Caco-2 (cell line): ENCODE measurements around the gene ARHGEF1. TPM values are rescaled to one million over a fixed set of nuclear protein-coding genes. Genes with fewer than 3 reads are reported as not detected.
A peak's percentile ranks its signal among the peaks of the same experiment; 100 is the strongest.

ENCODE experiments used
- BruUV-seq: library from RNA; stranded (reverse); fragments of 400-500 nt; replicated peaks from 2 replicates; lab custom pipeline; 2021; lab: Mats Ljungman, UMichigan
- CTCF ChIA-PET: fragments of 300-600 bp; sonication (Branson Sonifier 250); formaldehyde crosslinking; loops from one replicate; lab custom pipeline; 2022; ENCODE audit warnings: antibody characterized with exemption; lab: Charles Lee
- POLR2A ChIA-PET: fragments of 300-600 bp; sonication (Branson Sonifier 250); formaldehyde crosslinking; loops from one replicate; lab custom pipeline; 2022; ENCODE audit warnings: antibody characterized with exemption; lab: Charles Lee
- DNase-seq, 2 experiments: peaks; one replicate each; pipeline versions ENCODE4 v3.0.0 to v3.0.0-alpha.2; 2020 to 2022
- H3K27me3 ChIP-seq: replicated peaks from 2 replicates; pipeline ENCODE4 v1.6.0; 2011; ENCODE audit warnings: low read length; ENCODE audit not compliant: control insufficient read depth, insufficient read depth
- H3K36me3 ChIP-seq: 2 replicates; pipeline ENCODE4 v1.5.1; 2011; ENCODE audit warnings: low read length; ENCODE audit not compliant: control insufficient read depth, insufficient read depth
- H3K4me1 ChIP-seq: fragments of 250-450 bp; sonication (Bioruptor Pico); 2 replicates; pipeline ENCODE4 v1.5.1; 2020; ENCODE audit warnings: mild to moderate bottlenecking
- H3K4me3 ChIP-seq: 2 replicates; pipeline ENCODE4 v1.5.1; 2011; ENCODE audit warnings: low read depth, mild to moderate bottlenecking, control low read depth, low read length
- H3K9me3 ChIP-seq: fragments of 250-450 bp; sonication (Bioruptor Pico); 2 replicates; pipeline ENCODE4 v1.5.1; 2020; ENCODE audit warnings: mild to moderate bottlenecking, moderate library complexity
- H3K27ac Mint-ChIP-seq: one replicate; pipeline ENCODE4 v1.8.0; 2022; ENCODE audit warnings: mixed read lengths; ENCODE audit not compliant: unreplicated experiment
- H3K27me3 Mint-ChIP-seq: one replicate; pipeline ENCODE4 v1.8.0; 2022; ENCODE audit warnings: mixed read lengths; ENCODE audit not compliant: insufficient read depth, unreplicated experiment
- H3K36me3 Mint-ChIP-seq: one replicate; pipeline ENCODE4 v1.8.0; 2022; ENCODE audit warnings: mild to moderate bottlenecking, mixed read lengths; ENCODE audit not compliant: insufficient read depth, unreplicated experiment
- H3K4me1 Mint-ChIP-seq: one replicate; pipeline ENCODE4 v1.8.0; 2022; ENCODE audit warnings: low read depth, mixed read lengths; ENCODE audit not compliant: unreplicated experiment
- H3K4me3 Mint-ChIP-seq: one replicate; pipeline ENCODE4 v1.8.0; 2022; ENCODE audit warnings: mild to moderate bottlenecking, moderate library complexity, mixed read lengths; ENCODE audit not compliant: unreplicated experiment
- H3K9me3 Mint-ChIP-seq: one replicate; pipeline ENCODE4 v1.8.0; 2022; ENCODE audit warnings: mixed read lengths; ENCODE audit not compliant: unreplicated experiment
- CTCF ChIP-seq, 2 experiments: fragments of 200-600 bp in 1 of 2; IDR thresholded peaks; 1 replicate in 1 of 2; 2 replicates in 1 of 2; pipeline versions ENCODE4 v1.5.1 to v1.8.0; 2011 to 2022; ENCODE audit warnings: antibody characterized with exemption in 1 of 2, control low read depth in 1 of 2, inconsistent platforms in 1 of 2, low read depth in 1 of 2, low read length in 1 of 2, mild to moderate bottlenecking in 1 of 2, moderate library complexity in 1 of 2; ENCODE audit not compliant: insufficient read depth in 1 of 2, severe bottlenecking in 1 of 2, unreplicated experiment in 1 of 2
- intact Hi-C: fragments of 100-400 bp; cut with micrococcal nuclease; formaldehyde crosslinking; loops from one replicate; pipeline ENCODE4 v1.10.0; 2022; ENCODE audit not compliant: unreplicated experiment
- total RNA-seq: library from RNA; stranded (reverse); gene quantifications from 2 replicates; pipeline ENCODE4 v1.2.3, GENCODE V29; 2022

ARHGEF1 gene
- total RNA-seq, 1 experiment from 2014 or later = 63.5 TPM

DNA sequence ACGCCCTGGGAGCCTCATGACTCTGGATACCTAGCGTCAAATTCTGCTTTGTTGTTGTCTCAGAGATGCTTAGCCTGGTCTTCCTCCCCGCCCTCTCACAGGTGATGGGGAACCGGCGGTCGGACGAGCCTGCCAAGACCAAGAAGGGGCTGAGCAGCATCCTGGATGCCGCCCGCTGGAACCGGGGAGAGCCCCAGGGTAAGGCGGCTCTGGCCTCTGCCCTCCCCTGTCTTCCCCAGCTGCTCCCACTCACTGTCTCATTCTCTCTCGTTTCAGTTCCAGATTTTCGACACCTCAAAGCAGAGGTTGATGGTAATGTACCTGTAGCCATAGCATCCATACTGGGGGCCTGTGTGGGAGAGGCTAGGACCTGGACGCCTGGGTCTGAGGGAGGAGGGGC, 11.4 kb downstream of the ARHGEF1 start:
- H3K4me1 ChIP-seq = peaks cover 5% of the 10 kb centered on the region; the same call in 1 of the 2 replicates
- DNase-seq = no peak

DNA sequence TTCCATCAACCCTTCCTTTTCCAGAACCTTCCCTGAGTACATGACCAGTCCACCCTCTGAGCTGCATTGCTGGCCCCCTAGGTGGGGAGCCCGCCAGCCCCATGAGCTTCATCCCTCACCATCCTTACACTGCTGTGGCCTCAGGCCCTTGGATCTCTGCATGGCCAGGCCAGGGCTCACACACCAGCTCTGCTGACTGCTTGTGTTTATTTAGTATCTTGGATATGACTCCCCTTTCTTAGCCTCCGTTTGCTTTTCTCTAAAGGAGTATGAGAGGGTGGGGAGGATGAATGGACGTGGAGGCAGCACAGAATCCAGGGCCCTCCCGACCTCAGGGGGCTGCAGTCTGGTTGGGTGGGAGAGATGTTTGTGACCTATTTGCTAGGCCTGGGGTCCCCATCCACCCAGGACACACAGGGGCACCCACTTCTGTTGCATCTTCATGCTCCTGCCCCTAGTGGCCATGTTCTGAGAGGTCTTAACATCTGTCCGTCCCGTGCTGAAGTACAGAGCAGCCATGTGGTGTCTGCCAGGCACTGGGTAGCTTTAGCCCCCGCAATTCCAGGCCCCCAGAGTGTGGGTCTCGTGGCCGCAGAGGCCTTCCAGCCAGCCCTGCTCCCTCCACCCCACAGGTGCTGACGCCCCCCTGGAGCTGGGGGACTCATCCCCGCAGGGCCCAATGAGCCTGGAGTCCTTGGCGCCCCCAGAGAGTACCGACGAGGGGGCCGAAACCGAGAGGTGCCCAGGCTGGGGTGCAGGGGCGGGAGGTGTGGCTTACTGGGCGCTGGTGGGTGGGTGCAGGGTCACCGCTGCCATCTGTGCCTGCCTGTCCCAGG, 13.0 kb downstream of the ARHGEF1 start:
- ChIA-PET POLR2A (no interaction called here), CTCF (no interaction called here)
- no TSS peak for BruUV-seq

More for the DNA sequence above, 11.4 kb downstream of the ARHGEF1 start:
- ChIA-PET CTCF (no interaction called here), POLR2A (no interaction called here)
- intact Hi-C loops = no loop called here
- Histone ChIP-seq H3K27me3 (no peaks in the 10 kb centered on the region), H3K9me3 (no peaks in the 10 kb centered on the region), H3K36me3 (peaks cover 2% of the 10 kb centered on the region; the same call in 1 of the 2 replicates), H3K4me3 (no peak overlapping the region)
- Mint-ChIP-seq H3K9me3 (no peaks in the 10 kb centered on the region), H3K4me3 (no peak overlapping the region), H3K36me3 (peaks cover 35% of the 10 kb centered on the region), H3K4me1 (peaks cover 7% of the 10 kb centered on the region), H3K27me3 (no peaks in the 10 kb centered on the region), H3K27ac (no peak overlapping the region)
- no peak for TF ChIP-seq CTCF (IDR thresholded peaks at IDR 0.05; ENCODE audit: insufficient read depth in 1 of 2, low read depth in 1 of 2, low read length in 1 of 2, severe bottlenecking in 1 of 2, unreplicated experiment in 1 of 2)
- BruUV-seq = no TSS peak

DNA sequence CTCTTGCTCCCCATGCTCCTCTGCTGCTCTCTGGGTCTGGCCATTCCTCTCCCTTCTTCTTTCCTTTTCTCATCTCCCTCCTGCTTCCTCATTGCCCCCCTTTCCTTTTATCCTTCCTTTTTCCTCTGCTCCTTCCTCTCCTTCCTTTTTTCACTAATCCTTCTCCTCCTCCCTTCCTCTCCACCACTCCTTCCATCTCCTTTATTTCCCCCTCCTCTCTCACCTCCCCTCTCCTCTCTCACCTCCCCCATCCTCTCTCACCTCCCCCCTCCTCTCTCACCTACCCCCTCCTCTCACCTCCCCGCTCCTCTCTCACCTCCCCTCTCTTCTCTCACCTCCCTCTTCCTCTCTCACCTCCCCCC, 13.6 kb downstream of the ARHGEF1 start:
- peaks cover 7% of the 10 kb centered on the region for H3K4me1 Mint-ChIP-seq
- H3K27ac Mint-ChIP-seq = no peak overlapping the region
- H3K36me3 ChIP-seq = peaks cover 2% of the 10 kb centered on the region; the same call in 1 of the 2 replicates
- H3K4me1 ChIP-seq = peaks cover 5% of the 10 kb centered on the region; the same call in 1 of the 2 replicates
- H3K9me3 Mint-ChIP-seq = no peaks in the 10 kb centered on the region
- no peaks in the 10 kb centered on the region for H3K27me3 Mint-ChIP-seq
- no peak overlapping the region for H3K4me3 ChIP-seq
- H3K36me3 Mint-ChIP-seq = peaks cover 35% of the 10 kb centered on the region
- POLR2A ChIA-PET = no interaction called here
- TF ChIP-seq CTCF (IDR thresholded peaks at IDR 0.05; ENCODE audit: insufficient read depth in 1 of 2, low read depth in 1 of 2, low read length in 1 of 2, severe bottlenecking in 1 of 2, unreplicated experiment in 1 of 2) = no peak
- no peaks in the 10 kb centered on the region for H3K27me3 ChIP-seq
- DNase-seq = no peak
- BruUV-seq = no TSS peak
- H3K4me3 Mint-ChIP-seq = no peak overlapping the region
- CTCF ChIA-PET = no interaction called here
- H3K9me3 ChIP-seq = no peaks in the 10 kb centered on the region
- intact Hi-C loops = no loop called here

More for the DNA sequence above, 13.0 kb downstream of the ARHGEF1 start:
- H3K4me1 ChIP-seq = peaks cover 5% of the 10 kb centered on the region; the same call in 1 of the 2 replicates
- H3K27me3 ChIP-seq = no peaks in the 10 kb centered on the region
- H3K9me3 Mint-ChIP-seq = no peaks in the 10 kb centered on the region
- H3K4me3 ChIP-seq = no peak overlapping the region
- peaks cover 7% of the 10 kb centered on the region for H3K4me1 Mint-ChIP-seq
- H3K27ac Mint-ChIP-seq = no peak overlapping the region
- peaks cover 2% of the 10 kb centered on the region; the same call in 1 of the 2 replicates for H3K36me3 ChIP-seq
- H3K27me3 Mint-ChIP-seq = no peaks in the 10 kb centered on the region
- peaks cover 36% of the 10 kb centered on the region for H3K36me3 Mint-ChIP-seq
- peak; percentile 43 to 62 for TF ChIP-seq CTCF (IDR thresholded peaks at IDR 0.05; ENCODE audit: insufficient read depth in 1 of 2, low read depth in 1 of 2, low read length in 1 of 2, severe bottlenecking in 1 of 2, unreplicated experiment in 1 of 2)
- DNase-seq = no peak
- no peaks in the 10 kb centered on the region for H3K9me3 ChIP-seq
- H3K4me3 Mint-ChIP-seq = no peak overlapping the region
- intact Hi-C loops = no loop called here
